GM21619 (cell line): ENCODE data around the gene RASGRF2.
"Not testable (repeated sequence)": the region's sequence is repeated elsewhere in the genome, so short reads cannot be mapped to it uniquely, and the experiment has no call there.

ENCODE experiments used
- ATAC-seq: cut with Tn5 transposase; IDR thresholded peaks from one replicate; pipeline ENCODE4 v1.9.1; 2021; ENCODE audit not compliant: unreplicated experiment

The RASGRF2 gene

GRCh38 chr5:81262796-81263195 lies 302.6 kb downstream of the RASGRF2 start:
- ATAC-seq = not testable (repeated sequence)

DNA sequence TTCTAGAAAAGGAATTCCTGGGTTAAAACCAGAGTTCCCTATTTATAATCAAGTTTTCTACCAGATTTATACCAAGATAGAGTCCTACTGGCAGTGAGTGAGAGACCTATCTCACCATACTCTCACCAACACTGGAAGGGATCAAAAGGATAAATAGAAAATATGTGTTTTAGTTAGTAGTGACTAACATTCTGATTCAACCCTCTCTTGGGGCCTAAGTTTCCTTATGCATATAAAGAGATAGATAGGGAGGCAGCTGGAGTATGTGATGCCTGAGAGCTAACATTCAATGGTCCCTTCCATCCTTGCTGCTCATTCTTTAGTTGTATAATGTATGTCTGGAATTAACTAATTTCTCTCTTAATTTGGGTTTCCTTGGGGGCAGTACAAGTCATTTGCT lies 304.9 kb downstream of the RASGRF2 start:
- no peak for ATAC-seq

GRCh38 chr5:81268521-81269196 lies 308.5 kb downstream of the RASGRF2 start:
- ATAC-seq = no peak

GRCh38 chr5:81269751-81270393 lies 309.7 kb downstream of the RASGRF2 start:
- ATAC-seq = no peak

- ATAC-seq = not testable (repeated sequence)
These were observed 310.3 kb downstream of the RASGRF2 start for GRCh38 chr5:81270394-81271027.
